Lung (tissue), 12 donors: ENCODE data around the gene SPAG5. TPM values are rescaled to one million over a fixed set of nuclear protein-coding genes. Genes with fewer than 3 reads are reported as not detected.

Experiments used
- ATAC-seq: fragments of 200-7000 bp; cut with Tn5 transposase; one replicate; pipeline ENCODE4 v1.9.1; 2020; ENCODE audit warnings: moderate number of reproducible peaks; ENCODE audit not compliant: insufficient read depth, low FRiP score
- DNase-seq, 3 donors: peaks; one replicate each; pipeline ENCODE4 v3.0.0-alpha.2; 2013 to 2017
- H3K27ac ChIP-seq, 2 donors: one replicate each; pipeline ENCODE4 v1.5.1; 2013; ENCODE audit warnings: mild to moderate bottlenecking in 2 of 2, moderate library complexity in 2 of 2, control low read depth in 1 of 2, inconsistent platforms in 1 of 2, low read depth in 1 of 2, low read length in 1 of 2
- H3K27me3 ChIP-seq, 3 donors: one replicate each; pipeline ENCODE4 v1.5.1; 2013; ENCODE audit warnings: low read length in 2 of 3; ENCODE audit not compliant: control insufficient read depth in 3 of 3, insufficient read depth in 3 of 3
- H3K36me3 ChIP-seq, 4 donors: one replicate each; pipeline ENCODE4 v1.5.1; 2013; ENCODE audit warnings: low read length in 4 of 4, mild to moderate bottlenecking in 1 of 4, moderate library complexity in 1 of 4; ENCODE audit not compliant: control insufficient read depth in 4 of 4, insufficient read depth in 4 of 4
- H3K4me1 ChIP-seq, 5 donors: one replicate each; pipeline ENCODE4 v1.5.1; 2013; ENCODE audit warnings: low read length in 5 of 5, mild to moderate bottlenecking in 2 of 5, moderate library complexity in 1 of 5; ENCODE audit not compliant: control insufficient read depth in 5 of 5, insufficient read depth in 5 of 5
- H3K4me3 ChIP-seq: one replicate; pipeline ENCODE4 v1.5.1; 2013; ENCODE audit warnings: mild to moderate bottlenecking, control low read depth, moderate library complexity
- H3K9ac ChIP-seq, 2 donors: one replicate each; pipeline ENCODE4 v1.5.1; 2013; ENCODE audit warnings: low read length in 2 of 2, control low read depth in 1 of 2; ENCODE audit not compliant: insufficient read depth in 1 of 2
- H3K9me3 ChIP-seq, 4 donors: one replicate each; pipeline ENCODE4 v1.5.1; 2013; ENCODE audit warnings: low read length in 3 of 4, mild to moderate bottlenecking in 1 of 4, moderate library complexity in 1 of 4; ENCODE audit not compliant: control insufficient read depth in 4 of 4, insufficient read depth in 3 of 4
- CTCF ChIP-seq: IDR thresholded peaks from 2 replicates; pipeline ENCODE4 v1.5.1; 2012; ENCODE audit warnings: mild to moderate bottlenecking; ENCODE audit errors: control extremely low read depth, extremely low read depth
- WGBS, 2 donors: extraction: QIAGEN DNeasy Blood & Tissue Kit; methylation state at CpG; one replicate each; pipeline ENCODE4 v1.1.7; 2013; 5-methylcytosine and 5-hydroxymethylcytosine counted together
- polyA plus RNA-seq, 2 donors: library from polyadenylated mRNA; stranded (reverse); fragments of 200-250 nt; gene quantifications; one replicate each; pipeline ENCODE4 v1.2.1, GENCODE V29; 2013
- total RNA-seq, 2 donors: library from RNA; depleted of rRNA in 1 of 2; stranded (reverse); fragments of >200 nt in 1 of 2; gene quantifications; one replicate each; pipeline ENCODE4 v1.2.1, GENCODE V29; 2014 to 2021
- donor health status: control.
- donor health status: control.
- donor health status: Bipolar disorder and iron deficiency.
- donor health status: healthy.
- donor health status: DM: yes; HTN: yes; CAD: no.

Gene SPAG5
- total and polyA plus RNA-seq, 4 donors: 6.3 to 15.0 (median 10.2) TPM

- ATAC-seq (no peak), DNase-seq (peak; percentile 24 to 51 (median 49))
- no peak for TF ChIP-seq CTCF
- WGBS, 2 donors: 84 to 90% methylated on average over 3 of the region's 3 CpGs
- no peak overlapping the region for H3K9ac ChIP-seq
- H3K9me3 ChIP-seq: no peaks in the 10 kb centered on the region
- peaks cover 0 to 5% (median 0%) of the 10 kb centered on the region in 5 donors for H3K4me1 ChIP-seq
- H3K27ac ChIP-seq: peak overlapping the region in 1 of 2 donors; percentile 35
- no peaks in the 10 kb centered on the region for H3K27me3 ChIP-seq
- H3K36me3 ChIP-seq: peaks cover 5 to 22% (median 13%) of the 10 kb centered on the region in 4 donors
- no peak overlapping the region for H3K4me3 ChIP-seq
These were observed 35.4 kb downstream of the SPAG5 start for GRCh38 chr17:28563475-28563874.

- ATAC-seq: no peak
- Histone ChIP-seq H3K9ac (no peak overlapping the region), H3K27me3 (no peaks in the 10 kb centered on the region), H3K4me3 (no peak overlapping the region), H3K4me1 (peaks cover 0 to 12% (median 4%) of the 10 kb centered on the region in 5 donors), H3K27ac (no peak overlapping the region), H3K36me3 (peaks cover 11 to 44% (median 36%) of the 10 kb centered on the region in 4 donors), H3K9me3 (no peaks in the 10 kb centered on the region)
- WGBS, 2 donors: 90 to 96% methylated on average over 3 of the region's 3 CpGs
- TF ChIP-seq CTCF: no peak
- no peak for DNase-seq
These were observed 43.8 kb downstream of the SPAG5 start for GRCh38 chr17:28555022-28555421.

GRCh38 chr17:28554565-28554964, 44.3 kb downstream of the SPAG5 start:
- Histone ChIP-seq H3K9ac (no peak overlapping the region), H3K27ac (no peak overlapping the region), H3K36me3 (peaks cover 9 to 40% (median 33%) of the 10 kb centered on the region in 4 donors), H3K27me3 (no peaks in the 10 kb centered on the region), H3K4me3 (no peak overlapping the region), H3K4me1 (peaks cover 0 to 12% (median 4%) of the 10 kb centered on the region in 5 donors), H3K9me3 (no peaks in the 10 kb centered on the region)
- DNase-seq (no peak), ATAC-seq (no peak)
- WGBS, 2 donors: 86 to 97% methylated on average over 6 of the region's 6 CpGs
- no peak for TF ChIP-seq CTCF

GRCh38 chr17:28553000-28553505, 45.8 kb downstream of the SPAG5 start:
- WGBS, 2 donors: 91% methylated on average over 5 of the region's 5 CpGs
- H3K9me3 ChIP-seq: no peaks in the 10 kb centered on the region
- DNase-seq: no peak
- H3K27me3 ChIP-seq: no peaks in the 10 kb centered on the region
- no peak overlapping the region for H3K4me3 ChIP-seq
- peaks cover 6 to 35% (median 32%) of the 10 kb centered on the region in 4 donors for H3K36me3 ChIP-seq
- ATAC-seq: no peak
- TF ChIP-seq CTCF: no peak
- peaks cover 0 to 12% (median 4%) of the 10 kb centered on the region in 5 donors for H3K4me1 ChIP-seq
- peak overlapping the region in 1 of 2 donors; percentile 57 for H3K9ac ChIP-seq
- peak overlapping the region in 1 of 2 donors; percentile 26 for H3K27ac ChIP-seq
